Colonic mucosa (tissue), 4 donors: ENCODE measurements around the gene LVRN. TPM values are rescaled to one million over a fixed set of nuclear protein-coding genes. Genes with fewer than 3 reads are reported as not detected.

ENCODE experiments used
- DNase-seq: peaks from one replicate; pipeline ENCODE4 v3.0.0-alpha.2; 2020
- H3K27ac ChIP-seq: fragments of 200-600 bp; one replicate; pipeline ENCODE4 v1.8.0; 2021
- H3K27me3 ChIP-seq: fragments of 200-600 bp; one replicate; pipeline ENCODE4 v1.8.0; 2021
- H3K36me3 ChIP-seq: fragments of 200-600 bp; one replicate; pipeline ENCODE4 v1.8.0; 2021
- H3K4me1 ChIP-seq: fragments of 200-600 bp; one replicate; pipeline ENCODE4 v1.8.0; 2021; ENCODE audit warnings: mild to moderate bottlenecking
- H3K4me3 ChIP-seq: fragments of 200-600 bp; one replicate; pipeline ENCODE4 v1.8.0; 2021
- H3K9ac ChIP-seq, 2 donors: one replicate each; pipeline ENCODE4 v1.7.0; 2013; ENCODE audit warnings: control low read depth in 2 of 2, low read depth in 2 of 2, low read length in 2 of 2
- H3K9me3 ChIP-seq: fragments of 200-600 bp; one replicate; pipeline ENCODE4 v1.8.0; 2021
- intact Hi-C: fragments of 100-400 bp; cut with DNase I; formaldehyde crosslinking; loops from one replicate; pipeline ENCODE4 v1.14.1; 2022
- total RNA-seq, 2 donors: library from RNA; stranded (reverse); fragmentation: NEBNext Ultra II Directional in 1 of 2; extraction: Animal tissue kit (Norgen Biotek cat#: 25700) in 1 of 2; gene quantifications; one replicate each; pipeline ENCODE4 v1.2.1, GENCODE V29; 2021
- TF ChIP-seq, protein P1 (sequence below): fragments of 200-600 bp; IDR thresholded peaks from one replicate; pipeline ENCODE4 v1.8.0; 2022; ENCODE audit warnings: antibody characterized with exemption, mild to moderate bottlenecking
- donor health status: healthy.
- donor health status: DM: no; HTN: no; CAD: no.
- donor health status: DM: no; HTN: no; CAD: no.

Gene LVRN
- total RNA-seq, 2 donors from 2014 or later, result 0.10 to 0.90 TPM

DNA sequence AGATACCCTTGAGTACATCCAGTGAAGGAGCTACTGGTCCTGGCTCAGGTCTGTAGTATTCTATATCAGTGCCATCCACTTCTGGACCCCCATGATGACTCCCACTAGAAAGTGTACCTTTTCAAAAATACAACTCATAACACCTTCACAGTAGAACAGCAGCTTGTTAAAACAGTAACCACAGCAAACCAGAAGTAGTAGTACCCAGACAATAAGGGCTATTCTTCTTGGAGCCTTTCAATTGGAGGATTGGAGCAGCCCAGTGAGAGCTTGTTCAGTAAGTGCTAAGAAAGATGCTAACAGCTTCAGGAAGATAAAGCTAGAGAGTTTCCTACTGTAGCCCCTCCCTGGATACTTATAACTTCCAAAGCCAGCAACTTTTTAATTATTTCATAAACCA lies 80.1 kb downstream of the LVRN start:
- H3K4me3 ChIP-seq, result no peak overlapping the region
- H3K4me1 ChIP-seq, result no peaks in the 10 kb centered on the region
- no peaks in the 10 kb centered on the region for H3K27me3 ChIP-seq
- TF ChIP-seq, protein P1, sequence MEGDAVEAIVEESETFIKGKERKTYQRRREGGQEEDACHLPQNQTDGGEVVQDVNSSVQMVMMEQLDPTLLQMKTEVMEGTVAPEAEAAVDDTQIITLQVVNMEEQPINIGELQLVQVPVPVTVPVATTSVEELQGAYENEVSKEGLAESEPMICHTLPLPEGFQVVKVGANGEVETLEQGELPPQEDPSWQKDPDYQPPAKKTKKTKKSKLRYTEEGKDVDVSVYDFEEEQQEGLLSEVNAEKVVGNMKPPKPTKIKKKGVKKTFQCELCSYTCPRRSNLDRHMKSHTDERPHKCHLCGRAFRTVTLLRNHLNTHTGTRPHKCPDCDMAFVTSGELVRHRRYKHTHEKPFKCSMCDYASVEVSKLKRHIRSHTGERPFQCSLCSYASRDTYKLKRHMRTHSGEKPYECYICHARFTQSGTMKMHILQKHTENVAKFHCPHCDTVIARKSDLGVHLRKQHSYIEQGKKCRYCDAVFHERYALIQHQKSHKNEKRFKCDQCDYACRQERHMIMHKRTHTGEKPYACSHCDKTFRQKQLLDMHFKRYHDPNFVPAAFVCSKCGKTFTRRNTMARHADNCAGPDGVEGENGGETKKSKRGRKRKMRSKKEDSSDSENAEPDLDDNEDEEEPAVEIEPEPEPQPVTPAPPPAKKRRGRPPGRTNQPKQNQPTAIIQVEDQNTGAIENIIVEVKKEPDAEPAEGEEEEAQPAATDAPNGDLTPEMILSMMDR, result no peak
- H3K9me3 ChIP-seq, result no peaks in the 10 kb centered on the region
- DNase-seq, result no peak
- H3K9ac ChIP-seq, result no peak overlapping the region
- intact Hi-C loops, result no loop called here
- no peak overlapping the region for H3K27ac ChIP-seq
- no peaks in the 10 kb centered on the region for H3K36me3 ChIP-seq

DNA sequence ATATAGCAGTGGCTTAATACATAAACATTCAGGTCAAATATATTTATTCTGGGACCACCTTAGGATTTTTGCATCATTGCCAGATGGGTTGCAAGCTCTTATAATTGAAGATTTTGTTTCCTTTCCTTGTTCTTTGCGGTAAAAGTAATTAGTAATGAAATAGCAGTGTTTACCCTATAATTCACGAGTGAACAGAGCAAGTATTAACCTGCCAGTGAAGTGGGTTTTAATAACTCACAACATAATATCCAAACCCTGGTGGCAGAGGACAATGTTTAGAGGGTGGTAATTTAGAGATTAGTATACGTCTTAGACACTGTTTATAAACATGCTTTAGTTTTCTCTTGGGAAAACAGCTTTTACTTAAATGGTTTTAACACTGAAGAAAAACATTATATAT lies 81.8 kb downstream of the LVRN start:
- no peak overlapping the region for H3K27ac ChIP-seq
- no peaks in the 10 kb centered on the region for H3K4me1 ChIP-seq
- intact Hi-C loops, result no loop called here
- H3K27me3 ChIP-seq, result no peaks in the 10 kb centered on the region
- DNase-seq, result no peak
- no peaks in the 10 kb centered on the region for H3K9me3 ChIP-seq
- TF ChIP-seq, protein P1, result no peak
- no peak overlapping the region for H3K4me3 ChIP-seq
- no peak overlapping the region for H3K9ac ChIP-seq
- no peaks in the 10 kb centered on the region for H3K36me3 ChIP-seq

DNA sequence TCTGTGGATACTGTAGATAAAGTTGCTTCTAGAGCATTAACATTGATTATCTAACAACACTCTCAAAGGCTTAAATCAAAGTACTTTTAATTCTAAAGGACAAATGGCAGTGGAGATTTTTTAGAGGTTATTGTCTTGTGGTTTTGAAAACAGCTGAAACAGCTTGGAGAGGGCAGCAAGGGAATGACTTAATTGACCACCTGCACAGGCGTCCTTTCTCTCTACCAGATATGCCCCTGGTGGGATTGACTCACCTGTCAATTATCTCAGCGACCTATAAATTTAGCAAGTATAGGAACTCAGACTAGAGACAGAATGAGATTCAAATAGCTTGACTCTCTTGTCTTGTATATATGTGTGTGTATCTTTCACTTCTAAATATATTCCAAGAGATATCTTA lies 83.5 kb downstream of the LVRN start:
- H3K4me3 ChIP-seq, result no peak overlapping the region
- no peak overlapping the region for H3K27ac ChIP-seq
- intact Hi-C loops, result no loop called here
- no peaks in the 10 kb centered on the region for H3K4me1 ChIP-seq
- no peaks in the 10 kb centered on the region for H3K9me3 ChIP-seq
- H3K9ac ChIP-seq, result no peak overlapping the region
- DNase-seq, result no peak
- no peaks in the 10 kb centered on the region for H3K36me3 ChIP-seq
- TF ChIP-seq, protein P1, result no peak
- no peaks in the 10 kb centered on the region for H3K27me3 ChIP-seq

DNA sequence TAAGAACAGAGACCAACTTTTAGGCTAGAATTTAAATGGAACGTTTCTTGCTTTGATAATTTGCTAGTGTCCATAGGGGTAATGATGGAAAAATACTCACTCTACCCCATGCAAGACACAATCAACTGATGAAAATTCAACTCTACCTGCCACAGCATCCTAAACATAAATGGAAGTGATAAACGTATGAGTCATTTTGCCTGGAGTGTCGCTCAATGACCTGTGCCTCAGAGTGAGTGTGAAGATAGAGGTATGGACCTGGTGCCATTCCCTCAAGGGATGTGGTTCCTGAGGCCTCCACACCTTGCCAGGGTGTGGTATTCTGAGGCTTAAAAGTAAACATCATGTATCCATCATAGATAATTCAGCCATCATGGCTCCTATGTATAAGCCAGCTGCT lies 84.0 kb downstream of the LVRN start:
- intact Hi-C loops, result no loop called here
- Histone ChIP-seq H3K36me3 (no peaks in the 10 kb centered on the region), H3K9me3 (no peaks in the 10 kb centered on the region), H3K4me3 (no peak overlapping the region), H3K27ac (no peak overlapping the region), H3K27me3 (no peaks in the 10 kb centered on the region), H3K9ac (no peak overlapping the region), H3K4me1 (no peaks in the 10 kb centered on the region)
- TF ChIP-seq, protein P1, result no peak
- DNase-seq, result no peak

DNA sequence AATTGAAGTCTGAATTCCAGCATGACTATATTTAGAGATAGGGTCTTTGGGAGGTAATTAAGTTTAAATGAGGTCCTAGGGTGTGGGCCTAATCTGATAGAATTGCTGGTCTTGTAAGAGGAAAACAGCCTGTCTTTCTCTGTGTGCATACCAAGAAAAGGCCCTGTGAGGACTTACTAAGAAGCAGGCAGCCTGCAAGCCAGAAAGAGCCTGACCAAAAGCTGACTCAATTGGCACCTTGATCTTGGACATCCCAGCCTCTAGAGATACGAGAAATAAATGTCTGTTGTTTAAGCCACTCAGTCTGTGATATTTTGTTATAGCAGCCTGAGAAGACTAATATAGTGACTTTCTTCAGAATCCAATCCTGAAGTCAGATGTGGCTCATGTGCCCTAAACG lies 84.5 kb downstream of the LVRN start:
- no peaks in the 10 kb centered on the region for H3K36me3 ChIP-seq
- no peak for DNase-seq
- no peak overlapping the region for H3K4me3 ChIP-seq
- H3K9ac ChIP-seq, result no peak overlapping the region
- TF ChIP-seq, protein P1, result no peak
- H3K27ac ChIP-seq, result no peak overlapping the region
- no peaks in the 10 kb centered on the region for H3K9me3 ChIP-seq
- no peaks in the 10 kb centered on the region for H3K27me3 ChIP-seq
- intact Hi-C loops, result no loop called here
- no peaks in the 10 kb centered on the region for H3K4me1 ChIP-seq
